ENCODE results near the gene BTN3A1.

BTN3A1 gene

DNA sequence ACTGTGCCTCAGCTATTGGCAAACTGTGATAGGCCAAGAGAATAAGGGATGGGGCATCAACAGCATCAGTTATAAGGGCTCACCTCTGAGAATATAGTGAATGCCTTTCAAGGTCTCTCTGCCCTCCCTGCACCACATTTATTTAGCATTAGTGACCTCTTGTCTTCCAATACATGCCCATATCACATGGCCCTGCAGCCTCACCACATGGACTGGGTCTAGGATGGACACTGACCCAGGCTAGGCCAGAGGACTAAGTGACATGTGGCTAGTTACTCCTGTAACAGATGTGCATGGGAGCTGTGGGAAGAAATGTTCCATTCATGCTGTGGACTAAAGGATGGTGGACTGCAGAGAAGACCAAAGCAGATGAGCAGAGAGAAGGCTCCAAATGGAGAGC, 22.3 kb upstream of the BTN3A1 start:
- Histone ChIP-seq H3K27ac (no peak overlapping the region), H3K4me3 (no peak overlapping the region)
- TF ChIP-seq, protein P1, sequence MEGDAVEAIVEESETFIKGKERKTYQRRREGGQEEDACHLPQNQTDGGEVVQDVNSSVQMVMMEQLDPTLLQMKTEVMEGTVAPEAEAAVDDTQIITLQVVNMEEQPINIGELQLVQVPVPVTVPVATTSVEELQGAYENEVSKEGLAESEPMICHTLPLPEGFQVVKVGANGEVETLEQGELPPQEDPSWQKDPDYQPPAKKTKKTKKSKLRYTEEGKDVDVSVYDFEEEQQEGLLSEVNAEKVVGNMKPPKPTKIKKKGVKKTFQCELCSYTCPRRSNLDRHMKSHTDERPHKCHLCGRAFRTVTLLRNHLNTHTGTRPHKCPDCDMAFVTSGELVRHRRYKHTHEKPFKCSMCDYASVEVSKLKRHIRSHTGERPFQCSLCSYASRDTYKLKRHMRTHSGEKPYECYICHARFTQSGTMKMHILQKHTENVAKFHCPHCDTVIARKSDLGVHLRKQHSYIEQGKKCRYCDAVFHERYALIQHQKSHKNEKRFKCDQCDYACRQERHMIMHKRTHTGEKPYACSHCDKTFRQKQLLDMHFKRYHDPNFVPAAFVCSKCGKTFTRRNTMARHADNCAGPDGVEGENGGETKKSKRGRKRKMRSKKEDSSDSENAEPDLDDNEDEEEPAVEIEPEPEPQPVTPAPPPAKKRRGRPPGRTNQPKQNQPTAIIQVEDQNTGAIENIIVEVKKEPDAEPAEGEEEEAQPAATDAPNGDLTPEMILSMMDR (IDR thresholded peaks at IDR 0.05): no peak
- no peak for DNase-seq (ENCODE audit: low spot score)

DNA sequence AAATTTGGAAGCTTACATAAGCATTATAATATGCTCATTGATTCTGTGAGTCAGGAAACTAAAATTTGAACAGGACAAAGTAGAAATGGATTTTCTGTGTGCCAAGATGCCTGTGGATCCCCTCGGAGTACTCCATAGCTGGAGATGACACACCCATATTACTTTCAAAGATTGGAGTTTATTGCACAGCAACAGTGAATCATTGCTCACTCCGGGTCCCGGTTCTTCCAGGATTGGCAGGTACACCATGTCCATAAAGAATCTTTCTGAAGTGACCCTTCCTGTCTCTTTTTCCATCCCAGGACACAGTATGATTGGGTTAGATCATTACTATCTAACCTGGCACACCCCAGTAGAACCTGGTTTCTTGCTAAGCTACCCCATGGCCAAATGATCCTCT, 21.8 kb upstream of the BTN3A1 start:
- Histone ChIP-seq H3K27ac (no peak overlapping the region), H3K4me3 (no peak overlapping the region)
- DNase-seq (ENCODE audit: low spot score): no peak
- TF ChIP-seq, protein P1 (IDR thresholded peaks at IDR 0.05): no peak

DNA sequence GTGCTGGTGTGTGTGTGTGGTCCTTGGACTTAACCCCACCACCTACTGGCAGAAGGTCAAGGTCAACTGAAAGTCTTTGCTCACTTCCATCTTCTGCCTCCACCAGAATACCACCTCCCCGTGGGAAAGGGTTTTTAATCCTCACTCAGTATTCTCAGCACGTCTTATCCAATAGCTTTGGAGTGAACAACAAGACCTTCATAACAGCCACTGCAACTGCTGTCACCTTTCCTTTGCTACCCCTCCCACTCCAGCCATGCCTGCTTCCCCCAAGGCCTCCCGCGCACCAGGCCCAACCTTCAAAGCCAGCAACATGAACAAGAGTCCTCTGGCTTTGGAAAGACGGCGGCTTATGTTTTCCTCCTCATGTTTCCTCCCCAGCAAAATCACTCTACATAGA, 20.0 kb upstream of the BTN3A1 start:
- H3K27ac ChIP-seq: no peak overlapping the region
- DNase-seq (ENCODE audit: low spot score): no peak
- H3K4me3 ChIP-seq: no peak overlapping the region
- TF ChIP-seq, protein P1 (IDR thresholded peaks at IDR 0.05): no peak

DNA sequence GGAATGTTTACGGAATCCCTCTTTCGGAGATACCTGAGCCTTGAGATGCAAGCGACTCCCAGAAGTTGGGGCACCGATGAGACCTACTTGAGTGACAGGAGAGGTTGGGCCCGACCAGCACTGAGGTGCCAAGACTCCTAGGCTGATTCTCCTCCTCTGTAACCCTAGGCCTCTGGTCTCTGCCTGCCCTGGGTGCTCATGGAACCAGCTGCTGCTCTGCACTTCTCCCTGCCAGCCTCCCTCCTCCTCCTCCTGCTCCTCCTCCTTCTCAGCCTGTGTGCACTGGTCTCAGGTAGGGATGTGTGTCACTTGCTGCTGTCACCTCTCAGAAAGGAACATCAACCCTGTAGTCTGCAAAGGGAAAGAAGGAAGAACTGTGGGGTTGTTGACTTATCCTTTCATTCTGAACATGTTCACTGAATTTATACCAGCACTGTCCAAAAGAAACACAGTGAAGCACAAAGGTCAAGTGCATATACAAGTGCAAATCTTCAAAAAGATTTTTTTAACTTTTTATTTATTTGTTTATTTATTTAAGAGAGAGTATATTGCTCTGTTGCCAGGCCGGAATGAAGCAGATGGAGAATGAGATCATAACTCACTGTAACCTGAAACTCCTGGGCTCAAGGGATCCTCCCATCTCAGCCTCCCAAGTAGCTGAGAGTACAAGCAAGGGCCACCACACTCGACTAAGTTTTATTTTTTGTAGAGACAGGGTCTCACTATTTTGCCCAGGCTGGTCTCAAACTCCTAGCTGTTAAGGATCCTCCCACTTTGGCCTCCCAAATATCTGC, 18.3 kb upstream of the BTN3A1 start:
- TF ChIP-seq, protein P1 (IDR thresholded peaks at IDR 0.05): no peak
- H3K4me3 ChIP-seq: peak overlapping the region; percentile 84
- peak overlapping the region; percentile 76 for H3K27ac ChIP-seq
- no peak for DNase-seq (ENCODE audit: low spot score)

DNA sequence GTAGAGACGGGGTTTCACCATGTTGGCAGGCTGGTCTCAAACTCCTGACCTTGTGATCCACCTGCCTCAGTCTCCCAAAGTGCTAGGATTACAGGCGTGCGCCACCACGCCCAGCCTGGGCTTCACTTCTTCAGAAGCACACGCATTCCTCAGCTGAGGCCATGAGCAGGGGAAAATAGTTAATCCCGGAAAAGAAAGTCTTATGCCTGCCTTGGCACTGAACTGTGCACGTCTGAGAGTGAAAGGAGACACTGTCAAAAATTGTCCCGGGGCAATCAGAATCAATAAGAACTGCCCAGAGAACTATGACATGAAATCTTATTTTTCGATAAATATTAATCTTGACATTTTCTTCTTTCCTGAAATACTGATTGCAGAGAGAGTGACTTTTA, 16.3 kb upstream of the BTN3A1 start:
- DNase-seq (ENCODE audit: low spot score): no peak
- H3K4me3 ChIP-seq: no peak overlapping the region
- H3K27ac ChIP-seq: no peak overlapping the region
- TF ChIP-seq, protein P1 (IDR thresholded peaks at IDR 0.05): no peak

DNA sequence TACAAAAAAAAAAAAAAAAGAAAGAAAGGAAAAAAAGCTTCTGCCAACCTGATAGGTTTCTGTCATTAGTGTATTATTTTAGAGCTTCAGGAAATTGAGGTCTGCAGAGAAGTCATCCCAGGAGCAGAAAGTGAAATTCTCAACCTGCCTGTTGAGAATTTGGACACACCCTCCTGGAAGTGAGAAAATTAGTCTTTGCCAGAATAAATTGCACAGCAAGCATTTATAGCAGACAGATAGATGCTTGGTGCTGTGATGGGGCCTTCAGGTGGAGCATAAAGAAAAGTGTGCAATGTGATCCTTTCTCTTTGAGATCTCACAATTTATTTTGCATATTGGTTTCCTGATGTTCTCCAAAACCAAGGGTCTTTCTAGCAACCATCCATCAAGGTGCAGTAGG, 14.5 kb upstream of the BTN3A1 start:
- Histone ChIP-seq H3K27ac (no peak overlapping the region), H3K4me3 (no peak overlapping the region)
- TF ChIP-seq, protein P1 (IDR thresholded peaks at IDR 0.05): no peak
- DNase-seq (ENCODE audit: low spot score): no peak

DNA sequence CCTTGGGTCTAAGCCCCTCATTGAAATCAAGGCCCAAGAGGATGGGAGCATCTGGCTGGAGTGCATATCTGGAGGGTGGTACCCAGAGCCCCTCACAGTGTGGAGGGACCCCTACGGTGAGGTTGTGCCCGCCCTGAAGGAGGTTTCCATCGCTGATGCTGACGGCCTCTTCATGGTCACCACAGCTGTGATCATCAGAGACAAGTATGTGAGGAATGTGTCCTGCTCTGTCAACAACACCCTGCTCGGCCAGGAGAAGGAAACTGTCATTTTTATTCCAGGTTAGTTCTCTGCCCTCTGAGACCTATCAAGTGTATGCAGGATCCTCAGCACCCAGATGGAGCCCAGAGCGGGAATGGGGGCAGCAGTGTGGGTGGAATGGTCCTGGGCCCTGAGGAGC, 14.1 kb upstream of the BTN3A1 start:
- Histone ChIP-seq H3K27ac (no peak overlapping the region), H3K4me3 (no peak overlapping the region)
- TF ChIP-seq, protein P1 (IDR thresholded peaks at IDR 0.05): no peak
- no peak for DNase-seq (ENCODE audit: low spot score)

All from coronary artery (tissue), 2 donors.